Muscle of leg (tissue), 11 donors: ENCODE data around the gene CDC42BPA. TPM values are rescaled to one million over a fixed set of nuclear protein-coding genes. Genes with fewer than 3 reads are reported as not detected.
A peak's percentile ranks its signal among the peaks of the same experiment; 100 is the strongest.

ENCODE experiments used
- DNase-seq: peaks from one replicate; pipeline ENCODE4 v3.0.0; 2013
- H3K27ac ChIP-seq: one replicate; pipeline ENCODE4 v1.5.1; 2013; ENCODE audit warnings: mild to moderate bottlenecking, low read length, control low read depth
- H3K27me3 ChIP-seq: one replicate; pipeline ENCODE4 v1.6.1; 2013; ENCODE audit warnings: low read length; ENCODE audit not compliant: control insufficient read depth, insufficient read depth
- H3K36me3 ChIP-seq: one replicate; pipeline ENCODE4 v1.6.1; 2013; ENCODE audit warnings: low read length; ENCODE audit not compliant: control insufficient read depth, insufficient read depth
- H3K4me1 ChIP-seq: one replicate; pipeline ENCODE4 v1.6.1; 2013; ENCODE audit warnings: low read length; ENCODE audit not compliant: control insufficient read depth, insufficient read depth
- H3K4me3 ChIP-seq: one replicate; pipeline ENCODE4 v1.5.1; 2013; ENCODE audit warnings: low read length, control low read depth
- H3K9me3 ChIP-seq: replicated peaks from 2 replicates; pipeline ENCODE4 v1.6.1; 2013; ENCODE audit warnings: low read depth, low read length; ENCODE audit not compliant: control insufficient read depth
- WGBS: methylation state at CpG from one replicate; pipeline ENCODE4 v1.1.5; 2013; ENCODE audit warnings: missing lambda C conversion rate; ENCODE audit not compliant: insufficient coverage; 5-methylcytosine and 5-hydroxymethylcytosine counted together
- polyA plus RNA-seq, 8 donors: library from polyadenylated mRNA; unstranded; fragments of 120-200 nt; gene quantifications; one replicate each; pipeline versions ENCODE4 v1.2.1 to v1.2.3, GENCODE V29; 2013; ENCODE audit warnings: inconsistent platforms in 1 of 8, low replicate concordance in 1 of 8; ENCODE audit not compliant: insufficient read length in 8 of 8, insufficient read depth in 1 of 8
- total RNA-seq: library from RNA; stranded (reverse); fragments of 120-200 nt; gene quantifications from one replicate; pipeline ENCODE4 v1.2.4, GENCODE V29; 2013

Gene CDC42BPA
- total and polyA plus RNA-seq, 9 donors = 22.0 to 38.2 (median 29.3) TPM

- Histone ChIP-seq H3K27me3 (no peaks in the 10 kb centered on the region), H3K4me1 (no peaks in the 10 kb centered on the region), H3K27ac (no peak overlapping the region), H3K36me3 (peaks cover 4% of the 10 kb centered on the region), H3K4me3 (no peak overlapping the region), H3K9me3 (peaks cover 5% of the 10 kb centered on the region)
- DNase-seq = no peak
- WGBS = no CpG with 5 or more reads among the region's 4 CpGs
Observed at GRCh38 chr1:227082999-227083746, 235.1 kb downstream of the CDC42BPA start.

DNA sequence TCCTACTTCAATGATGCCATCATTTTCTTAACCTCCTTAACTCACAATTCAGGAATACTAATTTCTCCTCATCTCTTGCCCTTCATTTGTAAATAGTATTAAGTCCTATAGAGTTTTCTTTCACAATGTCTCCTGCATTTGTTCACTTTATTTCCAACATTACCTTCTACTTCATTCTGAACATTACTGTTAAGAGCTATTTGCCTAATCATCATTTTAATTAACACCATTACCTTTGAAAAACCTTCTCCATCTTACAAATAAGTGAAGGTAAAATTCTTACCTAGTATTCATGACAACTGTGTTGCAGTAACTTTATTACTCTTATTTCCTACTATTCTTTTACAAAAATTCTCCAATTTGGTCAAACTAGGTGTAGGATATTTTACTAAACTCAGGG is 240.5 kb downstream of the CDC42BPA start:
- no peaks in the 10 kb centered on the region for H3K27me3 ChIP-seq
- no peak overlapping the region for H3K4me3 ChIP-seq
- H3K4me1 ChIP-seq = no peaks in the 10 kb centered on the region
- no peak for DNase-seq
- H3K36me3 ChIP-seq = peaks cover 2% of the 10 kb centered on the region
- H3K9me3 ChIP-seq = no peaks in the 10 kb centered on the region
- no peak overlapping the region for H3K27ac ChIP-seq

DNA sequence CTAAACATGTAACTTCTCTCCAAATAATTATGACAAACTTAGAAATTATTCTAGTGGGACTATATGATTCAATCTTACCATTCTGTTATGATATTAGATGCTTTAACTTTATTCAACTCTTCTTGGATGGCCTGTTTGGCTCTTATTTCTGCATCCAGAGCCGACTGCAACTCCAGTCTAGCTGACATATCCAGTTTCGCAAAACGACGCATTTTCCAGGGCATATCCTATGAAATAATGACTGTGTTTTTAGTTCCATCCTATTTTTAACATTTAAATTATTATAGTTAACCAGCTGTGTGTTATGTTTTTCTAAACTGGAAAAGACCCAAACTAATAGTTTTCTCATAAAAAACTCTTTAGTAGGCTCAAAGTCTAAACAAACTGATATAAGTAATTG is 244.5 kb downstream of the CDC42BPA start:
- no peak overlapping the region for H3K4me3 ChIP-seq
- no peaks in the 10 kb centered on the region for H3K9me3 ChIP-seq
- H3K36me3 ChIP-seq = peaks cover 2% of the 10 kb centered on the region
- peak; percentile 89 for DNase-seq
- H3K27me3 ChIP-seq = no peaks in the 10 kb centered on the region
- no peaks in the 10 kb centered on the region for H3K4me1 ChIP-seq
- no peak overlapping the region for H3K27ac ChIP-seq
- no CpG with 5 or more reads among the region's 4 CpGs for WGBS

DNA sequence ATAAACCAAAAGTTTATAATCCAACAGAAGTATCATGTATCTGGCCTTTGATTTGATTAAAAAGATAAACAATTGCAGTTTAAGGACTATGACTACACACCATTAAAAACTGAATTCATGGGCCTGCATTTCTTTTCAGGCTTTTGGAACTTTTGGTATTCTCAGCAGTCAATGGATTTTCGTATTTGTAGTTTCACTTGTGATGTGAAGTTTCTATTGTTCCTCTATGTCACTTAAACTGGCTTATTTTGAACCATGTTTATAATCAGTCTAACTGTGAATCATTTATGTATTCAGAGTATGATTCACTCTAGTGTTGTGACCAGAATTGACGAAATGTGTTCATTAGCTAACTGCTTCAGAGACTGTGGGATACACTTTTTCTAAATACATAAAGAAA is 245.3 kb downstream of the CDC42BPA start:
- H3K4me1 ChIP-seq = no peaks in the 10 kb centered on the region
- peaks cover 2% of the 10 kb centered on the region for H3K36me3 ChIP-seq
- DNase-seq = no peak
- H3K27ac ChIP-seq = no peak overlapping the region
- no peaks in the 10 kb centered on the region for H3K9me3 ChIP-seq
- WGBS = no CpG with 5 or more reads among the region's 2 CpGs
- H3K4me3 ChIP-seq = no peak overlapping the region
- no peaks in the 10 kb centered on the region for H3K27me3 ChIP-seq

DNA sequence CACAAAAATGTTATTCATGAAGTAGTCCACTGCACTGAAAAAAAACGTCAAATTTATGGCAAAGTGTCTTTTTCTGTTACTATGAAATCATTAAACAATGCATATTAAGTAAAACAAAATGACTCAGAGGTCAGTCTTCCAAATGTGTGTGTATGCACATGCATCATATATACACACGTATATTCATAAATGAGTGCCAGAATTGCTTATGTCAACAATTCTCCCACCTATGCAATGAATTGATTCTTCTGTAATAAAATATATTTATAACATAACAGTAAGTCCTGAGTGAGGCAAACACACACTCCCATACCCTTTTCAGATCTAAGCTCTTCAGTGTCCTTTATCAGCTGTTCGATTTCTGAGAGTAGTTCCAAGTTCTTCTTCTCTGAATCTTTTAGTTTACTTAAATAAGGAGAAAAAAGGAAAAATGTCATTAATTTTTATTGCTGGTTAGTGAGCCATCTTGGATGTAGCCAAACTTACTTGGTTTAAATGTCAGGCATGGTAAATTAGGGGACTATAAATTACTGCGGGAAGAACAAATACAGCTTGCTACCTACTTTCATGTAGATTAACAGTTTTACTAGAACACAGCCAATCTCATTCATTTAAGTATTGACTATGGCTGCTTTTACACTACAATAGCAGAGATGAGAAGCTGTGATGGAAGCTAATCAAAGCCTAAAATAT is 246.3 kb downstream of the CDC42BPA start:
- Histone ChIP-seq H3K4me3 (no peak overlapping the region), H3K9me3 (no peaks in the 10 kb centered on the region), H3K27ac (no peak overlapping the region), H3K4me1 (no peaks in the 10 kb centered on the region), H3K27me3 (no peaks in the 10 kb centered on the region), H3K36me3 (peaks cover 2% of the 10 kb centered on the region)
- no peak for DNase-seq
- no CpG with 5 or more reads among the region's 4 CpGs for WGBS

DNA sequence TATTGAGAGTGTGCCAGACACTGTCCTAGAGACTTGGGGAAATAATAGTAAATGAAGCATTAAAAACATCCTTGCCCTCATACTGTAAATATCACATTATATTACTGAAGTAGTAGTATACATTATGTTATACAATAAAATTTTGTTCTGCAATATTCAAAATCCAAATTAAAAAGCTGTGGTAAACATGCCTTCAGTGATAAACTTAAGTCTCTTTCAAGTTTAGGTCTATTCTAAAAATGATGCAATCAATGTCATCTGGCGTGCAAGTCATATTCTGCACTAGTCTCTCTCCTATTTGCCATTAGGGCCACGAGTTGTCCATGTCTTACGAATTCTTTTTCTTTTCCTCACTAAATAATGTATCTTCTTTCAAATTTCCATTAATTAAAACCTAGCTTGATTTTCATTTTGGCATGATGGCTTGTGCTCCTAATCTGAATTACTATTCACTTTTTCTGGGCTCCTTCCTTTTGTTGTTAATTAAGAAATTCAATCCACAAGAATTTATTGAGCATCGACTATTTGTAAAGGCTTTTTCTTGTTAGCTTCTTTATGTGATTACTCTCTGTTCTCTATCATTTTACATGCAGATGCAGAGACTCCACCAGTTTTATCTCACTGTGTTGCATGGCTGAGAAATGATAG is 247.5 kb downstream of the CDC42BPA start:
- no peaks in the 10 kb centered on the region for H3K9me3 ChIP-seq
- H3K27me3 ChIP-seq = no peaks in the 10 kb centered on the region
- no peak overlapping the region for H3K27ac ChIP-seq
- H3K36me3 ChIP-seq = peaks cover 2% of the 10 kb centered on the region
- WGBS = no CpG with 5 or more reads among the region's 4 CpGs
- H3K4me1 ChIP-seq = no peaks in the 10 kb centered on the region
- DNase-seq = no peak
- H3K4me3 ChIP-seq = no peak overlapping the region

DNA sequence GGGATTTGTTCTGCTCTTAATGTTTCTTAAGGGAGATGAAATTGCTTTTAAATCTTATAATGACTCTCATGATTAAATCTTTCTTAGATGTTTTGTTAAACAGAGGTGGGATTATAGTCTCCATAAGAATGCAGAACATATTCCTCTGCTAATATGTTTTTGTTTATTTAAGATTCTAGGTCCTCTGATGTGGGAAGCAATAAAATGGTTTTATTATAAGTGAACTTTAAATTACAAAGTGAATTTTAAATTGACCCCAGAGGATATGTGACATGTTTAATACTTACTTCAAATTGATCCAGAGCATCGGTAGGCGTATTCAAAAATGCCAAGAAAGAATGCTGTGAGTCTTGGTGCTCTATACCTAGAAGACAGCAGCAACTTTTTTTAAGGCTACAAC is 248.8 kb downstream of the CDC42BPA start:
- Histone ChIP-seq H3K4me1 (no peaks in the 10 kb centered on the region), H3K27me3 (no peaks in the 10 kb centered on the region), H3K9me3 (no peaks in the 10 kb centered on the region), H3K4me3 (no peak overlapping the region), H3K27ac (no peak overlapping the region), H3K36me3 (peaks cover 2% of the 10 kb centered on the region)
- WGBS = no CpG with 5 or more reads among the region's 2 CpGs
- DNase-seq = no peak

GRCh38 chr1:227068883-227069282 is 249.4 kb downstream of the CDC42BPA start:
- no peaks in the 10 kb centered on the region for H3K4me1 ChIP-seq
- H3K27ac ChIP-seq = no peak overlapping the region
- DNase-seq = no peak
- H3K36me3 ChIP-seq = peaks cover 2% of the 10 kb centered on the region
- H3K4me3 ChIP-seq = no peak overlapping the region
- H3K9me3 ChIP-seq = no peaks in the 10 kb centered on the region
- no peaks in the 10 kb centered on the region for H3K27me3 ChIP-seq
- WGBS = no CpG with 5 or more reads among the region's 2 CpGs

- Histone ChIP-seq H3K27me3 (no peaks in the 10 kb centered on the region), H3K4me3 (no peak overlapping the region), H3K36me3 (no peaks in the 10 kb centered on the region), H3K9me3 (no peaks in the 10 kb centered on the region), H3K27ac (no peak overlapping the region), H3K4me1 (no peaks in the 10 kb centered on the region)
- peak; percentile 35 for DNase-seq
- WGBS = no CpG with 5 or more reads among the region's 1 CpG
Observed at GRCh38 chr1:227066999-227067398, 251.3 kb downstream of the CDC42BPA start.

DNA sequence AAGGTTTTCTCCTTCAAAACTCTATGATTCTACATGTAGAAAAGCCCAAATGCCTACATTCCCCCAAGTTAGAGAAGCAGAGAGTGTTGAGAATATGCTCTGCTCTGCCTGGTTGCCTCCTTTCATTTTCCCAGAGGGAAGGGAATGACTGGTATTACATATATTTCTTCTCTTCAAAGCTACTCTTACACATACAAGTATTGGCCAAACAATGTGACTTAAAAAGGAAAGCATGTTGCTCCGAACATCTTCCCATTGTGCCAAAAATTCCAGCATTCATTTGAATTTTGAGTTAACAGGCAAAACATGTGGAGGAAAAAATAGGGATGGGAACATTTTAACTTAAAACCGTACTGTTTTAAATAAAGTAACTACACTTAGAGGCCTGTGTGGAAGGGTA is 253.0 kb downstream of the CDC42BPA start:
- peak; percentile 84 for DNase-seq
- Histone ChIP-seq H3K27me3 (no peaks in the 10 kb centered on the region), H3K4me1 (no peaks in the 10 kb centered on the region), H3K9me3 (no peaks in the 10 kb centered on the region), H3K4me3 (no peak overlapping the region), H3K27ac (peak overlapping the region; percentile 8), H3K36me3 (no peaks in the 10 kb centered on the region)
- no CpG with 5 or more reads among the region's 2 CpGs for WGBS
